HL-60 (cell line): ENCODE data around the gene SLC27A6.

Experiments used
- DNase-seq, 2 experiments: peaks; one replicate each; pipeline ENCODE4 v3.0.0-alpha.2; 2010 to 2020; ENCODE audit warnings: low read depth in 1 of 2, low spot score in 1 of 2
- H3K27ac ChIP-seq: fragments of 250-450 bp; sonication (Bioruptor Pico); replicated peaks from 2 replicates; pipeline ENCODE4 v1.5.1; 2020; ENCODE audit warnings: mild to moderate bottlenecking, moderate library complexity
- H3K27me3 ChIP-seq: fragments of 250-450 bp; sonication (Bioruptor Pico); 2 replicates; pipeline ENCODE4 v1.5.1; 2021; ENCODE audit warnings: mild to moderate bottlenecking, moderate library complexity; ENCODE audit not compliant: insufficient read depth, poor library complexity, severe bottlenecking
- H3K4me3 ChIP-seq: replicated peaks from 2 replicates; pipeline ENCODE4 v1.5.1; 2011; ENCODE audit warnings: mild to moderate bottlenecking, control low read depth, low read length; ENCODE audit not compliant: insufficient read depth
- CTCF ChIP-seq: IDR thresholded peaks from one replicate; pipeline ENCODE4 v1.5.1; 2011; ENCODE audit warnings: low read length, control low read depth, inconsistent platforms; ENCODE audit not compliant: insufficient read depth
- GABPA ChIP-seq: IDR thresholded peaks from 2 replicates; pipeline ENCODE4 v1.6.1; 2012; ENCODE audit warnings: low read depth
- POLR2AphosphoS5 ChIP-seq: IDR thresholded peaks from 2 replicates; pipeline ENCODE4 v1.6.1; 2012; ENCODE audit warnings: low read depth
- REST ChIP-seq: IDR thresholded peaks from 2 replicates; pipeline ENCODE4 v1.6.1; 2012; ENCODE audit warnings: low read depth; ENCODE audit not compliant: insufficient replicate concordance
- SPI1 ChIP-seq: IDR thresholded peaks from 2 replicates; pipeline ENCODE4 v1.6.1; 2012; ENCODE audit warnings: low read depth, mild to moderate bottlenecking, borderline replicate concordance

SLC27A6 gene

DNA sequence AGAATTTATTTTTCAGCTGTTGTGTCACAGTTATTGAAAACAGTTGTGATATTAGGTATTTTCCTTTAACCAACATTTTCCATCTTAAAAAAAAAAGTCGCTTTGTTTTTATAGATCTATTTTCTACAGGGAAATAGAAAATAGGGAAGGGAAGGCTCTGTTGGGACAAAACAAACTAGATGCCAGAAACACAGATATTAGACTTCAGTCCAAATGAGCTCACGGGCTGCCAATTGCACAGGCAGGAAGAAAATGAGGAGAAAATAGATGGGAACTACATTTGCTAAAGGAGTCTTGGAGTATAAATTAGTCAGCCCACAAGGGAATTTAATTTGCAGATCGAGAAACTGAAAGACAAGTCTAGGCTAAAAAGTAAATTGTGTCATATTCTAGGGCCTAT, 107.8 kb downstream of the SLC27A6 start:
- TF ChIP-seq CTCF (no peak), POLR2AphosphoS5 (no peak), SPI1 (no peak), REST (no peak), GABPA (no peak)
- H3K27me3 ChIP-seq: no peaks in the 10 kb centered on the region

DNA sequence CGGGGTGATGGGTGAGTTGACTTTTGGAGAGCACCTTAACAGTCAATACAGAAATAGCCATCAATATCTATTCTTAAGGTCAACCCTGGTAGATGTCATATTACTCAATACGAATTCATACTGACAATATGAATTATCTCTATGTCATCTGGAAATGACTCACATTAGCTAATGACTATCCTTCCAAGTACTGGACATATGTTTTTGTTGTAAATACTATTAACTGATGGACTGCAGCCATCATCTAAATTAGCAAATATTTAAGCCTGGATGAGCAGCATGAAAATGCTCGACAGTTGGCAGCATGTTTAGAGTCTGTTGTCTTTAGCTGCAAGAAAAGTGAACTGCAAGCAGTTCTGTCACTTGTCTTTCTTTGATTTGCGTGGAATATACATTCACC, 109.6 kb downstream of the SLC27A6 start:
- no peak overlapping the region for H3K4me3 ChIP-seq
- H3K27me3 ChIP-seq: no peaks in the 10 kb centered on the region
- no peak for TF ChIP-seq CTCF
- no peak for TF ChIP-seq GABPA
- no peak for TF ChIP-seq REST
- TF ChIP-seq POLR2AphosphoS5: no peak
- TF ChIP-seq SPI1: no peak
- DNase-seq: no peak
- no peak overlapping the region for H3K27ac ChIP-seq

More for the DNA sequence above, 107.8 kb downstream of the SLC27A6 start:
- H3K27ac ChIP-seq: no peak overlapping the region
- no peak overlapping the region for H3K4me3 ChIP-seq
- no peak for DNase-seq

GRCh38 chr5:129077433-129078075, 112.3 kb downstream of the SLC27A6 start:
- H3K4me3 ChIP-seq: no peak overlapping the region
- no peak overlapping the region for H3K27ac ChIP-seq
- no peak for DNase-seq
- no peaks in the 10 kb centered on the region for H3K27me3 ChIP-seq
- TF ChIP-seq CTCF: no peak
- no peak for TF ChIP-seq GABPA
- no peak for TF ChIP-seq SPI1
- no peak for TF ChIP-seq REST
- no peak for TF ChIP-seq POLR2AphosphoS5
